Suprapubic skin (tissue), 4 donors: ENCODE data around the gene SGCD. TPM values are rescaled to one million over a fixed set of nuclear protein-coding genes. Genes with fewer than 3 reads are reported as not detected.

Experiments used
- DNase-seq, 2 donors: peaks; one replicate each; pipeline ENCODE4 v3.0.0-alpha.2; 2019; ENCODE audit warnings: low spot score in 2 of 2
- H3K27ac ChIP-seq: fragments of 200-600 bp; sonication (generic); one replicate; pipeline ENCODE4 v1.5.1; 2019
- H3K27me3 ChIP-seq: fragments of 200-600 bp; sonication (generic); one replicate; pipeline ENCODE4 v1.5.1; 2019
- H3K36me3 ChIP-seq: fragments of 200-600 bp; sonication (generic); one replicate; pipeline ENCODE4 v1.5.1; 2019
- H3K4me1 ChIP-seq: fragments of 200-600 bp; sonication (generic); one replicate; pipeline ENCODE4 v1.5.1; 2019
- H3K4me3 ChIP-seq: fragments of 200-600 bp; sonication (generic); one replicate; pipeline ENCODE4 v1.5.1; 2019; ENCODE audit warnings: mild to moderate bottlenecking
- H3K9me3 ChIP-seq: fragments of 200-600 bp; sonication (generic); one replicate; pipeline ENCODE4 v1.5.1; 2019
- EP300 ChIP-seq: sonication (generic); formaldehyde crosslinking; IDR thresholded peaks from one replicate; pipeline ENCODE4 v1.6.1; 2017; ENCODE audit warnings: antibody characterized with exemption
- POLR2A ChIP-seq, 2 donors: fragments of 450-650 bp; IDR thresholded peaks; one replicate each; pipeline ENCODE4 v1.6.1; 2017; ENCODE audit warnings: antibody characterized with exemption in 2 of 2, mild to moderate bottlenecking in 2 of 2, moderate library complexity in 2 of 2
- POLR2AphosphoS5 ChIP-seq, 3 donors: sonication (generic); formaldehyde crosslinking; IDR thresholded peaks; one replicate each; pipeline ENCODE4 v1.6.1; 2017; ENCODE audit warnings: antibody characterized with exemption in 3 of 3
- WGBS: methylation state at CpG from one replicate; pipeline ENCODE4 v1.1.5; 2018; 5-methylcytosine and 5-hydroxymethylcytosine counted together
- total RNA-seq, 4 donors: library from RNA; depleted of rRNA; stranded (reverse); fragments of >200 nt; gene quantifications; one replicate each; pipeline ENCODE4 v1.1.0, GENCODE V29; 2016
- TF ChIP-seq, protein P1 (sequence below), 2 donors: fragments of 200-600 bp in 1 of 2; fragments of 450-650 bp in 1 of 2; sonication (generic) in 1 of 2; IDR thresholded peaks; one replicate each; pipeline ENCODE4 v1.5.1; 2016 to 2019; ENCODE audit warnings: antibody characterized with exemption in 2 of 2, mild to moderate bottlenecking in 1 of 2, moderate library complexity in 1 of 2

The SGCD gene
- total RNA-seq, 4 donors from 2014 or later, result 1.2 to 5.7 (median 3.9) TPM

DNA sequence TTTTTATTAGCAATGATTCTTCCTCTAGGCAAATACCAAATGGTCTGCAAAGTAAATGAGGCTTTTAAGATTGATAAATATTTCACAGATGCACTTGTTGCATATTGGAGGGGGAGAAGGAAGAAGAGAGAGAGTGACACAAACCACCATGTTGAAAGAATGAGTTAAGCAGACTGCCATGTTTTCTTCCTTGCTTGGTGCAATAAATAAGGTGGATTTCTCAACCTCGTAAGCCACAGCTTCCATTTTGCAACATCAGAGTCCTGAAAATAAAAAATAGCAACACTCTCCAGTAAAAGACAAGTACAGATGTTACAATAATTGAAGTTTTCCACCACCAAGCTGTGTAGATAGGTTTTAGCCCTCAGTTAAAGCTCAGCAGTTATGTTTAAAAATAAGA, 202.9 kb downstream of the SGCD start:
- Histone ChIP-seq H3K27me3 (no peaks in the 10 kb centered on the region), H3K4me3 (no peak overlapping the region), H3K36me3 (no peaks in the 10 kb centered on the region), H3K4me1 (no peaks in the 10 kb centered on the region), H3K9me3 (no peaks in the 10 kb centered on the region), H3K27ac (no peak overlapping the region)
- no peak for DNase-seq
- TF ChIP-seq EP300 (no peak), POLR2A (IDR thresholded peaks at IDR 0.05) (no peak), POLR2AphosphoS5 (IDR thresholded peaks at IDR 0.05) (peak in 1 of 3 donors; percentile 49)
- TF ChIP-seq, protein P1, sequence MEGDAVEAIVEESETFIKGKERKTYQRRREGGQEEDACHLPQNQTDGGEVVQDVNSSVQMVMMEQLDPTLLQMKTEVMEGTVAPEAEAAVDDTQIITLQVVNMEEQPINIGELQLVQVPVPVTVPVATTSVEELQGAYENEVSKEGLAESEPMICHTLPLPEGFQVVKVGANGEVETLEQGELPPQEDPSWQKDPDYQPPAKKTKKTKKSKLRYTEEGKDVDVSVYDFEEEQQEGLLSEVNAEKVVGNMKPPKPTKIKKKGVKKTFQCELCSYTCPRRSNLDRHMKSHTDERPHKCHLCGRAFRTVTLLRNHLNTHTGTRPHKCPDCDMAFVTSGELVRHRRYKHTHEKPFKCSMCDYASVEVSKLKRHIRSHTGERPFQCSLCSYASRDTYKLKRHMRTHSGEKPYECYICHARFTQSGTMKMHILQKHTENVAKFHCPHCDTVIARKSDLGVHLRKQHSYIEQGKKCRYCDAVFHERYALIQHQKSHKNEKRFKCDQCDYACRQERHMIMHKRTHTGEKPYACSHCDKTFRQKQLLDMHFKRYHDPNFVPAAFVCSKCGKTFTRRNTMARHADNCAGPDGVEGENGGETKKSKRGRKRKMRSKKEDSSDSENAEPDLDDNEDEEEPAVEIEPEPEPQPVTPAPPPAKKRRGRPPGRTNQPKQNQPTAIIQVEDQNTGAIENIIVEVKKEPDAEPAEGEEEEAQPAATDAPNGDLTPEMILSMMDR (IDR thresholded peaks at IDR 0.05), result no peak
- WGBS, result 29% methylated on average over 1 of the region's 1 CpG

DNA sequence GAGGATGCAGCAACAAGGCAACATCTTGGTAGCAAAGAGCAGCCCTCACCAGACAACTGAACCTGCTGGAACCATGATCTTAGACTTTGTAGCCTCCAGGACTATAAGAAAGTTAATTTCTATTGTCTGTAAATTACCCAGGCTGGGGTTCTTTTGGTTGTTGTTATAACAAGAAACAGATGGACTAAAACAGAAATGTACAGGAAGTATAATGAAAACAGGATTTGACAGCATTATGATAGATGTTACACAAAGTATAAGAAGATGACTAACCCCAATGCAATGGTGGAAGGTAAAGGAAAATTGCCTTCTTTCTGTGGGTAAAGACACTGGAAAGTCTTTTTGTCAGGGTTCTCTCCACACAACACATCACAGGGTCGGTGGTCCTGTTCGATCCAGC, 204.2 kb downstream of the SGCD start:
- H3K4me3 ChIP-seq, result no peak overlapping the region
- no peaks in the 10 kb centered on the region for H3K27me3 ChIP-seq
- WGBS, result 93% methylated on average over 2 of the region's 2 CpGs
- H3K9me3 ChIP-seq, result no peaks in the 10 kb centered on the region
- no peaks in the 10 kb centered on the region for H3K36me3 ChIP-seq
- TF ChIP-seq, protein P1 (IDR thresholded peaks at IDR 0.05), result no peak
- TF ChIP-seq POLR2AphosphoS5 (IDR thresholded peaks at IDR 0.05) (no peak), POLR2A (IDR thresholded peaks at IDR 0.05) (no peak), EP300 (no peak)
- no peak for DNase-seq
- H3K4me1 ChIP-seq, result no peaks in the 10 kb centered on the region
- no peak overlapping the region for H3K27ac ChIP-seq

DNA sequence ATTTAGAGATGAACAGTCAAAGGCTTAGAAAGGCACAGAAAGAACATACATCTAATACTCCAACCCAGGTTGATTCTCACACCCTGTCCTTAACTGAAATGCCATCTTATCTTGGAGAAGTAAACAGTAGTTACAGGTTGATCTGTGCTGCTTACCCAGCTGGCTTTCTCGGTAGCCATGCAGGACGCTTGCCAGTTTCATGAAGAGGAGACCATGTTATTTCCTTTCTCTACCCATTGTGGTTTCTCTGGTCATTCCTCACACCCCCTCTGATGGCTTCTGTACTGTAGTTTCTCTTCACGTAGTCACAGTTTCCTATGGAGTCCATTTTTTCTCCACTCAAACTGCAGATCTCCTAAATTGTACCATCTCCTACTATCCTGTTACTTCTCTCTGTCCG, 206.0 kb downstream of the SGCD start:
- WGBS, result 81% methylated on average over 4 of the region's 4 CpGs
- Histone ChIP-seq H3K4me3 (no peak overlapping the region), H3K27me3 (no peaks in the 10 kb centered on the region), H3K9me3 (no peaks in the 10 kb centered on the region), H3K4me1 (no peaks in the 10 kb centered on the region), H3K36me3 (no peaks in the 10 kb centered on the region), H3K27ac (no peak overlapping the region)
- DNase-seq, result no peak
- no peak for TF ChIP-seq EP300
- no peak for TF ChIP-seq POLR2AphosphoS5 (IDR thresholded peaks at IDR 0.05)
- TF ChIP-seq, protein P1 (IDR thresholded peaks at IDR 0.05), result no peak
- no peak for TF ChIP-seq POLR2A (IDR thresholded peaks at IDR 0.05)

DNA sequence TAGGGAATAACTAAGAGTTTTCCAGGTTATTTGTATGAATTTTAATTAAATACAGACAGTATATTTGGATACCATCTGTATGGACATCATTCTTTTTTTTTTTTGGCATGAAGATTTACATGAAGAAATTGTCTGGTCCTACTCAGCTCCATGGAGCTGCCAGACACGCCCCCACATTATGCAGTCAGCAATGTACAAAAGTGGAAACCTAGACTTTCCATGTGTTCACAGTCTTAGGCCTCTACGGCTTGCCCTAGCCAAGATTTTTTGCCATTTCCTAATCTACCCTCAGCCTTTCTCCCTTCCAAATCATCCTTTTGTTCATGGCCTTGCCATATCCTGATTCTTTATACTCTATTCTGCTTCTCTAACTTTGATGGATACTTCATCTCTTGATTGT, 207.1 kb downstream of the SGCD start:
- H3K9me3 ChIP-seq, result no peaks in the 10 kb centered on the region
- no peak for DNase-seq
- H3K4me1 ChIP-seq, result no peaks in the 10 kb centered on the region
- no peak overlapping the region for H3K4me3 ChIP-seq
- TF ChIP-seq POLR2AphosphoS5 (IDR thresholded peaks at IDR 0.05), result no peak
- TF ChIP-seq EP300, result no peak
- TF ChIP-seq POLR2A (IDR thresholded peaks at IDR 0.05), result no peak
- TF ChIP-seq, protein P1 (IDR thresholded peaks at IDR 0.05), result no peak
- H3K27me3 ChIP-seq, result no peaks in the 10 kb centered on the region
- H3K36me3 ChIP-seq, result no peaks in the 10 kb centered on the region
- no peak overlapping the region for H3K27ac ChIP-seq
- 66% methylated on average over 2 of the region's 2 CpGs for WGBS

DNA sequence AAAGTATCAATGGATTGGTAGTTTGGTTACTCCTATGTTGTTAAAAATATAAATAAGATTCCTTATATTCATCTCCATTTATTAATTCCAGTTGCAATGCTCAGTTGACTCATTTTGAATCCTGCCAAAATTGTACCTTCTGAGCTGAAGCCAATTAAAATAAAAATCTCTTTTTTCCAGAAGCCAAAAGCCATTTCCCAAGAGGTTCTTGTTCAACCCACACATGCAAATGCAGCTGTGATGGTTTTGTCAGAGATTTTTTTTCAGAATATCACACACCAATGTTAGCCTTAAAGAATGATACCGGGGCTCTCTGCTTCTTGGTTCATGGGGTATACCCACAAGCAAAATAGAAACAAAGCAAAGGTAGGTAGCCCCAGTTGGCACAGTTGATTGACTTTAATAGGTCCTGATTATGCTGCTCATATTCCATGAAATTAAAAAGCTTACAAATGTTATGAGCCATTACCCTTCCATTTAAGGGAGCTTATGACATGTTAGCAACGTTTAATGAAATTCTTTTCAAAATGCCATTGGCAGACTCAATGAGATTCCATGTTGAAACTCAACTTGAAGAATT, 208.0 kb downstream of the SGCD start:
- no peak overlapping the region for H3K4me3 ChIP-seq
- no peaks in the 10 kb centered on the region for H3K27me3 ChIP-seq
- TF ChIP-seq, protein P1 (IDR thresholded peaks at IDR 0.05), result no peak
- TF ChIP-seq EP300 (no peak), POLR2A (IDR thresholded peaks at IDR 0.05) (no peak), POLR2AphosphoS5 (IDR thresholded peaks at IDR 0.05) (no peak)
- H3K9me3 ChIP-seq, result no peaks in the 10 kb centered on the region
- no peak for DNase-seq
- 47% methylated on average over 2 of the region's 2 CpGs for WGBS
- no peak overlapping the region for H3K27ac ChIP-seq
- H3K36me3 ChIP-seq, result no peaks in the 10 kb centered on the region
- H3K4me1 ChIP-seq, result no peaks in the 10 kb centered on the region
